OCI-M2 (cell line): ENCODE results near the gene JADE1.

Source experiments
- DNase-seq: peaks from one replicate; lab custom pipeline; 2025; ENCODE audit not compliant: unreplicated experiment; lab: John Stamatoyannopoulos, UW

Gene JADE1

DNA sequence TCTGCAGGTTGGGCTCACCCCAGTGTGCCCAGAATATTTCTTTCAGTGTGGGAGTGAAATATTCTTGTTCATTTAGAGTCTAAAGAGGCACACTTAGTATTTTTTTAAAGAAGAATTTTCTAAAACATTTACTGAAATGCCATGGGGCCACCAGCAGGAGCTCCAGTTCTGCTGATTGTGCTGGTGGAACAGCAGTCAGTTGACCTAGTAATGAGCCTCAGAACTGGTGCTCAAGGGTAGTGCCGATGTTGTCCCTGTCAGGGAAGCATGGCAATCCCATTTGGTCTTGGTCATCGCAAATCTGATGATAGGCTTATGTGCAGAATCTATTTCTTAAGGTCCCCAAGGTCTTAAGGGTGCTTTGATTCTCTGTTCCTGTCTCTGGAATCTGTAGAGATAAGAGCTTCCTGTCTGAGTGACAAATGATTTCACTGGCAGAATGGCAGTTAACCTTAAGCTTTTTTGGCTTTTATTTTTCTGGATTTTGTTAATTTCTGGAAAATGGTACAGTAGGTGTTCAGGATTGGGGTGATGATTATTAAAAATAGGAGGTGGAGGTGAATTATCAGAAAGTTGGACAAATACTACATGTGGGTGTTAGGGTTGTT, 31.3 kb downstream of the JADE1 start:
- no peak for DNase-seq

DNA sequence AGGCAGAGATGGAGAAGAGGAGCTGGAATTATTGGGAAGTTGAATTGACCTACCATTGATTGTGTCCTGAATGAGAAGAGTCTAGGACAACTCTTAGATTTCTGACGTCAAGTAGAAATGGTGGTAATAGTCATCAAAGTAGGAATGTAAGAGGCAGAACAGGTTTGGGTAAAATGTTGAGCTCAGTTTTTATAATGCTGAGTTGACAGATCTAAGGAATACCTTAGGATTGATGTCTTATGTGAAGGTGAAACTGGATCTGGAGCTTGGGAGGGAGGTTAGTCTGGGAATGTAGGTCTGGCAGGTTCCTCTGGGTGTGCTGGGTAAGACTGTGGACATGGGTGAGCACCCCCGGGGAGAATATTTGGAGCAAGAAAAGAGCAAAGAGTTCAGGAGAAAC, 31.9 kb downstream of the JADE1 start:
- no peak for DNase-seq

DNA sequence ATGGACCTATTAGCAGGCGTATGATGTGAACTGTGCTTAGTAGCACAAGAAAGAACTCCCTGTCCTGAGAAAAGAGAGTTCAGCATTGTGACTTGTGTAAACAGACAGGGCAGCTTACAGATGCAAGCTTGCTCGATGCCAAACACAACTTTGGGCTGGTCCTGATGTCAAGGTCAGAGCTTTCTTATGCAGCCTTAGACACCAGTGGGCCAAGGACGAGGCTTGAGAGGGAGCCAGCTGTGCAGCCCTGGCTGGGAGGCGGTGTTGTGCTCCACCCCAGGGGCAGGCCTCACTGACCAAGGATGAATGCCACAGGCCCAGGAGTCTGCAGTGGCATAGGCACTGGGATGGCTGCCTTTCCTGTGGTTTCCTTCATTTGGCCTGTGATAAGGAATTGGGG, 35.4 kb downstream of the JADE1 start:
- DNase-seq, result no peak

DNA sequence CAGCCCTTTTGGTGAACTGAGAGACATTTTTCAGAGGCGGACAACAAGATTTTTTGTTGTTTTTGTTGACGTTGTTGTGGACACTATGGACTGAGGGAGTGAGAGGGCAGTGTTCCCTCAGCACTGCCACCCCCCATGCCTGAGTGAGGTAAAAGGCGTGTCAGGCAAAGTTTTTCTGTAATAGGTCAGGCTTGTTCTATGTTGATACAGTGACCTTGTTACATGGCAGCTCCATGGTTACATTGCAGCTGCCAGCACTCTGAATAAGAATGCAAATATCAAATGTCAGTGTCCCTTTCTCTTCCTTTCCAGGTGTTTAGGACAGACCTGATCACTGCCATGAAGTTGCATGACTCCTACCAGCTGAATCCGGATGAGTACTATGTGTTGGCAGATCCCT, 36.6 kb downstream of the JADE1 start:
- DNase-seq, result no peak

DNA sequence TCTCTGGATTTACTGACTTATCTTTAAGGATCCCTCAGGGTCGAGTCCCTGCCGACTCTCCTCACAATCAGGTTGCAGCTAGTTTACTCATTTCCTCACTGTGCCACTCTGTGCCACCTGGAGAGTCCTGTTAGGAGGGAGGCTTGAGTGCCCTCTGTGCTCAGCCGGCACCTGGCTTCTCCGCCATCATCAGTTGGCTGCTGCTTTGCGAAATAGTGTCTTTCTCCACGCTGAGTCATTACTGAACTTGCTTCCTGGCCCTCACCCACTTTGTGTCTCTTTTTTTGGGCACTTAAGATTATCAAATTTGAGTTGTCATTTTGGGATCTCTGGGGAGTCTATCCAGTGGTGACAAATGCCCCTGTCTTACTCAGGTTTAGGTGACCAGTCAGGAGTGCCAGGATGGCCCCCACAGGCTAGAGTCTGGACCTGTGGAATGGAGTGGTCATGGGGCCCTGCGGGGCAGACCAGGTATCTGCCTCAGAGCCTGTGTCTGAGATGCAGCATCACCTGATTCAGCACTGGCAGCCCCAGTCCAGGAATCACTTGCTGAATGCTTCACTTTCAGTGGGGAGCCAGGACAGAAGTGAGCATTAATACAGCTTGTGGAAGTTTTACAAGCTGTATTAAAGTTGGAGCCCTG, 37.7 kb downstream of the JADE1 start:
- no peak for DNase-seq

DNA sequence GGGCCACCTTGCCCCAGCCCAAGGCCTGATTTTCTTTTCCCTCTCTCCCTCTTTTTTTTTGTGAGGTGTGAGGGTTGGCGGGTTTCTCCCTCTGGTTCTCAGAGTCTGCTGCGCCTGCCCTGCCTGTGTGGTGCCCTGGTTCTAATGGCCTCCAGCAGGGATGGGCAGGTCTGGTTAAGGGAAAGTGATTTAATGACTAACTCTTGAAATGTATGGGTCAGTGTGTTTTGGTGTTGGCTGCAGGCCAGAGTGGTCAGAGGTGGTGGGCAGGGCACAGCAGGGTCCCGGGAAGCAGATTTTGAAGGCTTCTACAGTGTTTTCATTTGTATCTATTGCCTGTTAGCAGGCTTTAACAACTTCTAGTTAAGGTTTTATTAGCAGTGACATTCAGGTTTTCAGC, 39.0 kb downstream of the JADE1 start:
- no peak for DNase-seq

DNA sequence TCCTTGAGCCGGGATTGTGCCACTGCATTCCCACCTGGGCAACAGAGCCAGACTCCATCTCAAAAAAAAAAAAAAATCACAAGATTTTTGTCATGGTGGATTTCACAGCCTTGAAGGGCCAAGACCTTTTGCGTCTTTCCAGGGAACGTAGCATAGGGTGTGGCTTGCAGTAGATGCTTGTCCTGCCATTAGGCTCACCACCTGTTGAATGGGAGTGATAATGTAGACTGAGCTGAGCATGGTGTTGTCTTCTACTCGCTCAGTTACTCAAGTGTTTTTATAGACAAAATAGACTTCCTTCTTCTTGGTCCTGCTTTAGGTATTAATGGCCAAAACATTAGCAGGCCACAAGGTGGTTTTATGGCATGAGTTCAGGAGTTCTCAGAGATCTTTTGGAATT, 40.8 kb downstream of the JADE1 start:
- DNase-seq, result no peak

DNA sequence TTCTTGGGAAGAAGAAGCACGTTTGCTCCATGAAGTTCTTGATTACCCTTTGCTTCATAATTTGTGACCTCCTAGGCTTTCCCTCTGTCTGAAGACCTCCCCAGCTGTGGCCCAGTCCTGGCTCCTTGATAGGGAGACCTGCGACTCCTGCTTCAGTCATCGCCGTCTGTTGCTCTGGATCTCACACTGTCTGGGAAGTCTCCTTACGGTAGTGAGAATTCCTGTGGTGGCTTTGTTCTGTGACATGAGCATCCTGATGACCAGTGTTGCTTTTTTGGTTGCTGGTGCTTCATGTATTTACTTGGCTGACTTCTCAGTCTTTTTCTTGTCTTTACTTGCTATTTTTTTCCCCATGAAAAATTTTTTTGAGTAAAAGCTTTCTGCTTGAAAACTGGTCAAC, 44.2 kb downstream of the JADE1 start:
- no peak for DNase-seq

DNA sequence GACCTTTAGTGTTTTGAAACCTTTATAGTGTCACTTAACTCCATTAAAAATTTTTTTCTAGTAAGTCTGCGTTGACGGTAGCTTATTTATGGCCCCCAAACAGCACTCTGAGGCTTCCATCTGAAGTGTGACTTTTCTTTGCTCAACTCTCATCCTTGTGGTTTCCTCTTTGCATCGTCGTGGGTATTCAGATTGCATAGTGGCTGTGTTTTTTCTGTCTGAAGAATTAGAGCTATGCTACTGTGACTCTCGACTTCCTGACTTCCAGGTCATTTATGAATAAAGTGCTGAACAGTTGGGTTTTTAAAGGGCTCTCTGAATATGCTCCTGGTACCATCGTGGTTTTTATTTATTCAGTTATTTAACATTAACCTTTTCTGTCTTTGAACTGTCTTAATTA, 44.9 kb downstream of the JADE1 start:
- DNase-seq, result no peak

DNA sequence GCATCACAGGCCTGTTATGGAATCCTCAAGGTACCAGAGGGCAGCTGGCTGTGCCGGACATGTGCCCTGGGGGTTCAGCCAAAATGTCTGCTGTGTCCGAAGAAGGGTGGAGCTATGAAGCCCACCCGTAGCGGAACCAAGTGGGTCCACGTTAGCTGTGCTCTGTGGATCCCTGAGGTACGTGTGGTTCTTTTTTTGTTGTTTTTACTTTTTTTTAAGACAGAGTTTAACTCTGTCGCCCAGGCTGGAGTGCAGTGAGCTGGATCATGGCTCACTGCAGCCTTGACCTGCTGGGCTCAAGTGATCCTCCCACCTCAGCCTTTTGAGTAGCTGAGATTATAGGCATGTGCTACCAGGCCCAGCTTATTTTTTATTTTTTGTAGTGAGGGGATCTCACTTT, 46.1 kb downstream of the JADE1 start:
- DNase-seq, result no peak

DNA sequence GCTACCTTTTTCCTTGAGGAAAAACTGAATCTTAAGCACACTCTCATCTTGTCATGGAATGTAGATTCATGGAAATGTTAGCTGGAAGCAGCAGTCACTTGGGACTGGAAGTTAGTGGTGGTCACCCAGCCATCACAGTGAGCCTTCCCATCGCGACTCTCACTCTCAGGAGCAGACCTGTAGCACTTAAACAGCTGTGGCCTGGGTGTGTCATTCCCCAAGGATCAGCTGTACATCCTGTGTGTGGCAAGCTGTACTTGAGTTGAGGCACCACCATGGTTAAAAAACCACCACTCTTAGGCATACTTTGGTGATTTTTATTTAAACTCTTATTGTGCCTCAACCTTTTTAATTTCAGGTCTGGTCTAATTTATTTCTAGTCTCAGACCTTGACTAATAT, 46.7 kb downstream of the JADE1 start:
- no peak for DNase-seq

DNA sequence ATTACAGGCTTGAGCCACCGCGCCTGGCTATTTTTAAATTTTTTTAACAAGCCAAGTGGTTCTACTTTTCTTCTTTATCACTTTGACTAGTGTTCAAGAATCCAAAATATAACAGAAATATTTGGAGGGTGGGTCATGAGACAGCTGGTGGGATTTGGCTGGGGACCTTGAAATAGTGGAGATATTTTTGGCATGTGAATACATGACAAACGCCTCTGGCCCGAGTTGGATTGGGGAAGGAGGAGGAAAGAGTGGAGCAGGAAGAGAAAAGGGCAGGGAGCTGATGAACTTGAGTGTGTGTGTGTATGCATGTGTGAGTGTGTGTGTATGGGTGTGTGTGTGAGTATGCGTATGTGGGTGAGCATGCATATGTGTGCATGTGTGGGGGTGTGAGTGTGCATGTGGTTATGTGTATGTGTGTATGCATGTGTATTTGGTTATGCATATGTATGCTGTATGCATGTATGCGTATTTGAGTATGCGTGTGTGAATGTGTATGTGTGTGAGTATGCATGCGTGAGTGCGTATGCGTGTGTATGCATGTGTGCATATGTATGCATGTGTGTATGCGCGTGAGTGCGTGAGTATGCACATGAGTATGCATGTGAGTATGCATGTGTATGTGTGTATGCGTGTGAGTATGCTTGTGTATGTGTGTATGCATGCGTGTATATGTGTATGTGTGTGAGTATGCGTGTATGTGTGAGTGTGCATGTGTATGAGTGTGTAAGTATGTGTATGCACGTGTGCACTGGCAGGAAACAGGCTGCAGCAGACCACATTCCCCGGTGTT, 49.6 kb downstream of the JADE1 start:
- no peak for DNase-seq

DNA sequence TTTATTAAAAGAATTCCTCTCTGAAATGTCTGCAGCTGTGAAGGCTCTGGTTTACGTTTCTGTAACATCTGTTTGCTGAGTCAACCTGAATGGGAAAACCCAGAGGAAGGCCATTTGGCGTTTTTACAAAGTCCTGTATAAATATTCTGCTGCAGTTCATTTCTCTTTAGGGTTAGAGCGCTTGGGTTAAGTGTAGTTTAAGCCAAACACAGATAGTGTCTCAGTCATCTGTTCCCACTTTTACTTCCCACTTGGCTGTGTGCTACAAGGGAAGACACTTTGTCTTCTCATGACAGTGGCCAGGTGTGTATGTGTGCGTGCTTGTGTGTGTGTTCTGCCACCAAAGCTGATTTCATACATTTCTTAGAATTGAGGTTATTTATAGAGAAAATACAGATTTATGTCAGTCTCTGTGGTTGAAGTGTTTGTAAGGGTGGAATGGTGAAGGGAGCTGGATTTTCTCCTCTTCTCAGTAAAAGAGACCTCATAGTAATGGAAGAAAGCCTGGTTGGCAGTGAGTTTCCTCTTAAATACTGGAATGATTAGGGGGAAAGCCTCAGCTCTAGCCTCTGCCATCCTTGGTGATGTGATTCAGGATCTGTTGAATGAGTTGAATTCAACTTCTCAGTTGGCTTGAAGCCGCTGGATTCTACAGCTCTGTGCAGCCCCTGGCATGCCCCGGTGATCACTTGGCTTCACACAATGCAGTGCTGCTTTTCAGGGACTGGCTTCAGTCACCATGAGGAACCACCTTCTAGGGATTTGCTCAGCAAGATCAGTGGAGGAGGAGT, 50.6 kb downstream of the JADE1 start:
- DNase-seq, result no peak

DNA sequence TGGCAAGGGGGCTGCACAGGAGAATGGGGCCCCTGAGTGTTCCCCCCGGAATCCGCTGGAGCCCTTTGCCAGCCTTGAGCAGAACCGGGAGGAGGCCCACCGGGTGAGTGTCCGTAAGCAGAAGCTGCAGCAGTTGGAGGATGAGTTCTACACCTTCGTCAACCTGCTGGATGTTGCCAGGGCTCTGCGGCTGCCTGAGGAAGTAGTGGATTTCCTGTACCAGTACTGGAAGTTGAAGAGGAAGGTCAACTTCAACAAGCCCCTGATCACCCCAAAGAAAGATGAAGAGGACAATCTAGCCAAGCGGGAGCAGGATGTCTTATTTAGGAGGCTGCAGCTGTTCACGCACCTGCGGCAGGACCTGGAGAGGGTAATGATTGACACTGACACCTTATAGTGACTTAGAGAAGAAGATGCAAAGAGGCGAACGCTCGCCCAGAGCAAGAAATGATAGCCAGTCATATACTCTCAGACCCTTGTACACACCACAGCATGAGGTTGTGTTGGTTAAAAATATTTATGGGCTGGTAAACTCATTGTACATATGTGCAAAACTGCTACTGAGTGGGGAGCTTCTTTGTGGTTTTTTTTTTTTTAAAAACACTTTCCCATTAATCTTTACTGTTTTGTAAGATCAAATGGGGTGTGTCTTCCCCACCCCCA, 52.5 kb downstream of the JADE1 start:
- no peak for DNase-seq

DNA sequence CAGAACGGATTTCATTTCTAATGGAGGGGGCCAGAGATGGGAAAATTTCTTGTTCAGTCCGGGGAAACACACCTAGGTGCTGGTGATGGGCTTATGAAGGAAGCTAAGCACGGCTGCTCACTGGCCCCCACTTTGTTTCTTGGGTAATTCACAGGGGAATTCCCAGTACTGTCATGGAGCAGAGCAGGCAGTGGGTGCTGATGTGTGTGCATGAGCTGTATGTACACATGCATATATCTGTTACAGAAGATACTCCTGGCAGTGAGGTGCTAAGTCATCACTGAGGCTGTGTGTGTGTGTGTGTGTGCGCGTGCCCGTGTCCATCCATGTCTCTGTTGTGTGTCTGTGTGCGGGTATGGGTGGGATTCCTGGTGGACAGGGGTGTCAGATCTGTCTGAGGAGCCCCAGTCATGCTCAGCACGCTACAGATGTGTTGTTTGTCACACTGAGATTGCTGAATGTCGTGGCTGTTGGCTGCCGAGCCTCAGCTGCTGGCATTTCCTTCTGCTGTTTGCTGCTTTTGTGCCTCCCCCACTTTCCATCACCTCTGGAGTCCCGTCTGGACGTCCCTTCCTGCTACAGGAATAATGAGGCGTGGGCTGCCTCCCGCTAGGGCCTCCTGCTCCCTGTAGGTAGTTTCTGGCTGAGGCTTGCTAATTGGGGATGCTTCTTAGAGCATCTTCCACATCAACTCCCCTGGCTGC, 53.3 kb downstream of the JADE1 start:
- no peak for DNase-seq

DNA sequence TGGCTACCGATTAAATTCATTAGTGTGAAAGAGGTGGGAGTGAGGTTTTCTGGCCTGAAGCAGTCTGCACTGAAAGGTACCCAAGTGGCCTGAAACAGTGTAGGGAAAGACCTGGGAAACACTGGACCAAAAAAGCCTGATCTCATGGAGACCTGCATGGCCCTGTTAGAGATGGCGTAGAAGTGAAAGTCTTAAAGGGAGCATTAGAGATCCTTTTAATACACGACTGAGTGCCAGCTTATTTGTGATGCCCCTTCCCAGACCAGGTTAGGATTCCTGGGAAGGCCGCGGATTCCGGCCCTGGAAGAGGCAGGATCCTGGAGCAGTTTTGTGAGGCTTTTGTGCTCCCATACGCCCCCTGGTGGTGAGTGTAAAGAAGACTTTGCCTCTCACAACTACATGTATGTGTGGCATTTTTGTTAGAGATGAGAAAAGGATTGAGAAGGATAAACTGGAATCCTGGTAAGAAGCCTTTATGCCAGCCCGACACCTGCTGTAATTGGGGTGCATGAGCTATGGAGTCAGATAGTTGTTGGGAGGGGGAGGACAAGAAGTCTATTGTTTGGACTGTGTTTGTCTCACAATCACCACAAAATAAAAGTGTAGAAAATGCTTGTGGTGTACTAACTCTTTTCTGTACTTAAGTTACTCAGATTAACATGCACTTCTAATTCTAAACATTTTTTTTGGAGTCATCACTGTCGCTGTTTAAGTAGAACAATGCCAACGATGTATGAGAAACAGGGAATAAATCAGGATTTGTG, 54.0 kb downstream of the JADE1 start:
- no peak for DNase-seq

DNA sequence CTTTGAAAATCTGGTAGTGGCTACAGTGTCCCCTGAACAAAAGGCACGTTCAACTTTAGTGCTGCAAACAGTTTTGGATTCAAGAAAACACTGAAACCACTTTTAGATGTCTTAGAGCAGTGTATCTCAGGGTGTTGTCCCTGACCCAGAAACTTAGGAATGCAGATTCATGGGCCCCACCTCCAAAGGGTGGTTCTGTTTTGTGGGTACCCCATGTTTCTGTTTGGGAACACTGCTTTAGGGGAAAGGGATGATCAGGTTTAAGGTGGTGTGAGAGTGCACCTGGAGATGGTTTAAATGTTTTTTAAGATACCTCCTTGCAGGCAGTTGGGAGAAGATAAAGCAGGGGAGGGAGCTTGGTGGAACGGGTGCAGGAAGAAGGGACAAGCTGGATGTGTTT, 55.6 kb downstream of the JADE1 start:
- no peak for DNase-seq

DNA sequence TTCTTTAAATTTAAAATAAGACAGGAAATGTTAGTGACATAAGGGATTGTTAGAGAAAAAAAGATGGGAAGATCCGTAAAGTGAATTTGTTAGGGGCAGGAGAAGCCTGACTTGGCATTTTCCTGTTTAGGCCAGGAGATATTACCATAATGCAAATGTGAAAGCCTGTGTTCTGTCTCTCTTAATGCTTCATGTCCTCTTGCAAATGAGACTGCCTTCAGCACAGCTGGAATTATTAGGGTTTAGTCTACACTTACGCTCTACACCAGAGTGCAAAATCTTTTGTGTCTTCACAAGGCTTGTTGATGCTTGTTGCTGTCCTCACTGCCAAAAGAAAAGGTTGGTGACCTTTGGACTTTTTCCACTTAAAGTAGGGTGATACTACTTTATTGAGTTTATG, 56.8 kb downstream of the JADE1 start:
- DNase-seq, result no peak

DNA sequence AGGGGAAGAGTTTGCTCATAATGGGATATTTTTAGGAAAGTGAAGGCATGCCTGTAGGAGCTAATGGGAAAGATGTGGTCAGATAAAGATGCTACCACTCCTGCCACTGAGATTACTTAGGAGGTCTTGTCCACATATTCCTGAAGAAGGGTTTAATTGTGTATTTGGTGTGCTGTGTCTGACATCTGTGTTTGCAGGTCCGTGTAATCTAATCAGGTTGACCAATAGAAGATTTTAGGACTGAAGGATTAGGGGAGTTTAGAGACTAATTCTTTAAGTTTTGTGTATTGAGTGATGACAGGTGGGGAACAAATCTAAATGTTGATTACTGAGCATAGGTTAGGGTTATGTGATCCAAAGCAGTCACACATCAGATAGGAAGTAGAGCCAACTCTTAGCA, 57.2 kb downstream of the JADE1 start:
- no peak for DNase-seq

DNA sequence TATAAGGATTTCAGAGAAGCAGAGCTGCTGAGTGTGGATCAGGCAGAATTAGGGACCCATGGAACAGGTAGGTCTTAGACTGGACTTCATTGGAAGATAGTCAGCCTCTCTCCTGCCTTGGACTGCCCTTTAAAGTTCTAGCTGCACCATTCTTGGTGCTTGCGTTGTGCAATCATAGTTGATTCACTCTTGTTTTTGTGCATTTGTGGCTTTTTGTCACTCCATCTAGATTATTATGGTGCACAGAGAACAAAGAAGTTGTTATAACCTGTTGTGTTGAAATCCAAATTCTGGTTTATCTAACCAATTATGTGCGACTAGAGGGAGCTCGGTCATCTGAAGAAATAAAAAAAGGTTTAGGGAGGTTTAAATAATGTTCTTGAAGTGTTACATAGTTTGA, 59.3 kb downstream of the JADE1 start:
- no peak for DNase-seq
